ENCODE results near the gene PSMB3. TPM values are rescaled to one million over a fixed set of nuclear protein-coding genes. Genes with fewer than 3 reads are reported as not detected.
"Not testable (repeated sequence)": the region's sequence is repeated elsewhere in the genome, so short reads cannot be mapped to it uniquely, and the experiment has no call there.

PSMB3 gene
- total RNA-seq, 2 experiments from 2014 or later: 182 to 189 TPM

DNA sequence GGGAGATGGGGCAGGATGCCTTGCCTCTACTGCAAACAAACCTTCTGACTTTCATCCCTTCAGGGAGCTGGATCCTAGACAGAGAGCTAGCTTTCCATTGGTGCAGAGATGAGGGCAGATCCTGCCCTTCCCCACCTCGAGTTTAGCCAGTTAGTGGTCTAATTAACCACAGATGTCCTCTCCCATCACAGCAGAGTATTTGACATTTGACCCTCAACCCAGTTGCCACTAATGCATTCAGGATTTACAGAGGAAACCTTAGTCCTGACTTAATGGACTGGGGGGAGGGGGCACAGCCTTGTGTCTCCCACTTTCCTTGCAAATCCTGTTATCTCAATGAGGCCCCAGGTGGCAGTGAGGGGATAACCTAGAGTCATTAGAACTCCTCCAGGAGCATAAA lies 36.6 kb downstream of the PSMB3 start:
- H3K36me3 Mint-ChIP-seq: peaks cover 10% of the 10 kb centered on the region
- no peaks in the 10 kb centered on the region for H3K27me3 Mint-ChIP-seq
- no peak overlapping the region for H3K27ac Mint-ChIP-seq
- no peak for ATAC-seq (ENCODE audit: low read depth)
- peaks cover 3% of the 10 kb centered on the region for H3K4me1 Mint-ChIP-seq
- DNase-seq: no peak
- POLR2A ChIA-PET: no interaction called here
- no peak overlapping the region for H3K4me3 Mint-ChIP-seq
- H3K9me3 Mint-ChIP-seq: no peaks in the 10 kb centered on the region

DNA sequence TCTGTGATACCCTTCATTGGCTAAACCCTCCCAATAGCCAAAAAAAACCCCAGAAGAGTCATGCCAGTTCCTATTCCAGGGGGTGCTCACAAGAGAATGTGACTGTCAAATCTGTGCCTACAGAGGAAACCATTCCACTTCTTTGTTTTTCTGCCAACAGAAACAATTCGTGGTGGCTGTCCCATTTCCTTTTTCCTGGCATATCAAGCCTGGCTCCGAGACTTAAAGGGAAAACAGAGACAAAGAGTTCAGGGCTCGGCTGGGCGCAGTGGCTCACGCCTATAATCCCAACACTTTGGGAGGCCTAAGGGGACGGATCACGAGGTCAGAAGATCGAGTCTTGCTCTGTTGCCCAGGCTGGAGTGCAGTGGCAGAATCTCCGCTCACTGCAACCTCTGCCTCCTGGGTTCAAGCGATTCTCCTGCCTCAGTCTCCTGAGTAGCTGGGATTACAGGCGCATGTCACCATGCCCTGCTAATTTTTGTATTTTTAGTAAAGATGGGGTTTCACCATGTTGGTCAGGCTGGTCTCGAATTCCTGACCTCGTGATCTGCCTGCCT lies 37.7 kb downstream of the PSMB3 start:
- H3K9me3 Mint-ChIP-seq; H3K4me3 Mint-ChIP-seq; H3K4me1 Mint-ChIP-seq; POLR2A ChIA-PET; H3K36me3 Mint-ChIP-seq; H3K27me3 Mint-ChIP-seq; ATAC-seq (ENCODE audit: low read depth); H3K27ac Mint-ChIP-seq; DNase-seq: not testable (repeated sequence)

DNA sequence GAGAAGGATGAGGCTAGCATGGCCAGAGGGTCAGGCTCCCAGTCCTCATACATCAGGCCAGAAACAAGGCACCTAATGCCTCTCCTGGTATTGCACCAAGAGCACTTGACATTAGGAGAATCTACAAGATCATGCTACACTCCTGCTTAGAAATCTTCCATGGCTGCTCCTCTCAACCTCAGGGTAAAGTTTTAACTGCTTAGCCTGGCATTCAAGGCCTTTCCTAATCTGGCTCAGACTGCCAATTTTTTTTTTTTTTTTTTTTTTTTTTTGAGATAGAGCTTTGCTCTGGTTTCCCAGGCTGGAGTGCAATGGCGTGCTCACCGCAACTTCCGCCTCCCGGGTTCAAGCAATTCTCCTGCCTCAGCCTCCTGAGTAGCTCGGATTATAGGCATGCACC lies 38.6 kb downstream of the PSMB3 start:
- Mint-ChIP-seq H3K4me3 (no peak overlapping the region), H3K27me3 (no peaks in the 10 kb centered on the region), H3K9me3 (no peaks in the 10 kb centered on the region), H3K36me3 (peaks cover 7% of the 10 kb centered on the region), H3K4me1 (peaks cover 4% of the 10 kb centered on the region), H3K27ac (no peak overlapping the region)
- POLR2A ChIA-PET: interaction anchor here (0.6 kb wide), 1 partner anchor 388 kb away, joined by 3 read pairs; no protein-coding TSS in a partner anchor
- DNase-seq: no peak
- no peak for ATAC-seq (ENCODE audit: low read depth)

DNA sequence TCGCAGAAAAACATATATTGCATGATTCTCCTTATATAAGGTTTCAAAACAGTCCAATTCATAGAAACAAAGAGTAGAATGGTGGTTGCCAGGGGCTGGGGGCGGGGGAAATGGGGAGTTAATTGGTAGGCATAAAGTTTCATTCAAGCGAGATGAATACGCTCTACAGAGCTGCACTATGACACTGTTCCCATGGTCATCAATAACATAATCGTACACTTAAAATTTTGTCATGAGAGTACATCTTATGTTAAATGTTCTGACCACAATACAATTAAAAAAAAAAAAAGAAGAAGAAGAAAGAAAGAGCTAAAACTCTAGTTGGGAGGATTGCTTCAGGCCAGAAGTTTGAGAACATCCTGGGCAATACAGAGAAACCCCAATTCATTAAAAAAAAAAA lies 41.7 kb downstream of the PSMB3 start:
- no peaks in the 10 kb centered on the region for H3K9me3 Mint-ChIP-seq
- POLR2A ChIA-PET: interaction anchor here (0.7 kb wide), 1 partner anchor 173 kb away, joined by 14 read pairs; the partner anchor contains the start of gene FBXO47
- H3K36me3 Mint-ChIP-seq: peaks cover 15% of the 10 kb centered on the region
- H3K4me1 Mint-ChIP-seq: peaks cover 30% of the 10 kb centered on the region
- DNase-seq (no peak), ATAC-seq (ENCODE audit: low read depth) (no peak)
- H3K27me3 Mint-ChIP-seq: no peaks in the 10 kb centered on the region
- no peak overlapping the region for H3K27ac Mint-ChIP-seq
- no peak overlapping the region for H3K4me3 Mint-ChIP-seq

DNA sequence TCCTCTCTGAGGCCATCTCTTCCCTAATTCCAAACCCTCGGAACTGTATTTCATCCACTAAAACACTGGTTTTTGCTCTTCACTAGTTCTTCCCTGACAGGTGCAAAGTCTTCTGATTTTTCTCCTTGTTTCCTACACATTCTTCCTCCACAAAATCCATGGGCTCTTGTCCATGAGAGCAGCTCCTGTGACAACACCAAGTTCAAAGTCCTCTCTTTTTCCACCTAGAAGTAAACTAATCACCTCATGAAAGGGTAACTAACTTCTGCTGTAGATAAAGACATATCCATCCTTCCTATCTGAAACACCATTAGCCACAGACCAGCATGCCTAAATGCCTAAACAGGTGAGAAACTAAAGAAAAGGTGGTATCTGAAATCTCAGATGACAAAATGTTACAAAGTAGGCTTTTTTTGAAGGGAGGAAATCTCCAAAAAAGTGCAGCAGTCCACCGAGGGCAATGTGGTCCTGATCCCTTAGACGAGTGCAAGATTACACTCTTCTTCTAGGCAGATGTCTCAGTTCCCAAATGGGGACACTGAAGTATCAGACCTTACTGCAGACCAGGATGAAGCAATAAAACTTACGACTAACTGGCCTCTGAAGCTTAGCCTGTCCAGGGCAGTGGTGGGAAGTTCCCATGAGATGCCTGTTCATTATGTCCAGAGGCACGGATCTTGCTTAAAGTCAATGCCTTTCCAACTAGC lies 44.1 kb downstream of the PSMB3 start:
- peak overlapping the region; percentile 69 for H3K4me3 Mint-ChIP-seq
- no peak overlapping the region for H3K27ac Mint-ChIP-seq
- peaks cover 33% of the 10 kb centered on the region for H3K4me1 Mint-ChIP-seq

DNA sequence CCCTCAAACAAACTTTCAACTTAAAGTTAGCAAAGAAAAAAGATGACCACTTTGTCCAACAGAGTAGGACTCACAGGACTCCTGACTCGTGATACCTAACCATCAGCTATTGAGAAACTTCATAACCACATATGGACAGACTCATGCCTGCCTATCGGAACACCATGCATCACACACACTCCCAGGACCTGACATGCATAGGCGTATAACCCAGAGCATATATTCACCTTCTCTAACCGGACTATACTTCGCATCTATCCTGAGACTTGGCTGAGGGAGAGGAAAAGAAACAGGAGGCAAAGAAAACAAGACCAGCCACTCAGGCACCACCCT lies 44.6 kb downstream of the PSMB3 start:
- H3K4me3 Mint-ChIP-seq: peak overlapping the region; percentile 69
- peaks cover 19% of the 10 kb centered on the region for H3K36me3 Mint-ChIP-seq
- no peaks in the 10 kb centered on the region for H3K9me3 Mint-ChIP-seq
- H3K4me1 Mint-ChIP-seq: peaks cover 33% of the 10 kb centered on the region
- no peak for DNase-seq
- H3K27me3 Mint-ChIP-seq: no peaks in the 10 kb centered on the region
- H3K27ac Mint-ChIP-seq: no peak overlapping the region
- POLR2A ChIA-PET: no interaction called here
- no peak for ATAC-seq (ENCODE audit: low read depth)

More for the DNA sequence above, 44.1 kb downstream of the PSMB3 start:
- H3K9me3 Mint-ChIP-seq: no peaks in the 10 kb centered on the region
- H3K36me3 Mint-ChIP-seq: peaks cover 15% of the 10 kb centered on the region
- no peaks in the 10 kb centered on the region for H3K27me3 Mint-ChIP-seq
- POLR2A ChIA-PET: no interaction called here
- no peak for ATAC-seq (ENCODE audit: low read depth)
- DNase-seq: no peak

DNA sequence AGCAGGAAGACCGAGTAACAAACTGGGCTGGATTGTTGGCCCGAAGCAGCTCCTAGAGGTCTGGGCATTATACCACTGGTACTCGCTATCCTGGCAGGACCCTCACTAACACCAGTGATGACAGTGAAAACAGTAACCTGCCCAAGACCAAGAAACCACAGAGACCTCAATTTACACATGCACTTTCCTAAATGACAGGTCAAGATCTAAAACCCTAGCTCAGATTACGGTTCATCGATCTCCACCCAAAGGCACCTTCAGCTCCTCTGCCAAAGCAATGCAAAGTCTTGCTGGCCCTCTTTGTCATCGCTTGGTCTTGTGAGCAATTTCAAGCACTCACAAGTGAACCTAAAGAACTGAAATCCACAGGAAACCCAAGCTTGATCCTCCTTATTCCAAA lies 45.3 kb downstream of the PSMB3 start:
- POLR2A ChIA-PET: interaction anchor here (0.6 to 1.1 kb wide), 4 partner anchors 46 to 101 kb away, joined by 3 to 6 read pairs (median 4); partner anchors contain the start of genes LASP1 and PSMB3
- Mint-ChIP-seq H3K36me3 (peaks cover 22% of the 10 kb centered on the region), H3K27me3 (no peaks in the 10 kb centered on the region), H3K27ac (peak overlapping the region; percentile 93), H3K9me3 (no peaks in the 10 kb centered on the region), H3K4me1 (peaks cover 33% of the 10 kb centered on the region), H3K4me3 (peak overlapping the region; percentile 96)
- ATAC-seq (ENCODE audit: low read depth) (no peak), DNase-seq (no peak)

DNA sequence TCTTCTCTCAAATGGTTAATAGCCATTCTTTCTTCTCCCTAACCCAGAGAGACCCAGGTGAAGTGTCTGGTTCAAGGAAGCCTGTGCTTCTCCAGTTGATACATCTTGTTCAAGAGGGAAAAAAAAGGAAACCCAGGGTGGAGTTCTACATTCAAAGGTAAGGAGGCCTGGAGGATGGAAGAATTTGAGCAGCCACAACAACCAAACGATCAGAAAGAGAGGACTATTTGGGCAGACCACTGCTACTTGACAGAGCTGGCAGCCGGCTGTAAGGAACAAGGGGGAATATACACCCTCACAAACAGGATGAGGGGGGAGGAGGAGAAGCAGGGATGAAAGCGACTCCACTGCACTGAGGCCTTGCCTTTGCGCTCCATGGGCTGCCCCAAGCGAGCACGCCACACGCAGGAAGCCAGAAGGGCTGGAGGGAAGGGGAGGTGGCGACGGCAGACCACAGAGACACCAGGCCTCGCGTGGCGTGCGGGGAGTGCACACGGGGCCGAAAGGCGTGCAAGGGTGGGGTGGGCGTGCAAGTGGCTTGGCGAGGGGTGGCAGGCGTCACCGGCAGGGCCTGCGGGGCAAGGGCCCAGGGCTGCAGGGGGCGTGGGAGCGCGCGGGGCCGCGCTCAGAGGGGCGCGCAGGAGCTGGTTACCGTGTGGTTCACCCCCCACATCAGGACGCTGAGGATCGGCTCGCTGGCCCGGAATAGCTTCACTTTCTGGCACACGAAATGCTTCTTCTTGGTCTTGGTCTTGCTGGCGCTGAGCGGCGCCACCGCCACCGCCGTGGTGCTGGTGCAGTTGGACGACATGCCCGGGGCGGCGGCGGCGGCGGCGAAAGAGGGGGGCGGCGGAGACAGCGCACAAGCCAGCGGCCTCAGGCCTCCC lies 46.3 kb downstream of the PSMB3 start:
- Mint-ChIP-seq H3K4me1 (peaks cover 33% of the 10 kb centered on the region), H3K4me3 (peak overlapping the region; percentile 96), H3K27me3 (no peaks in the 10 kb centered on the region), H3K27ac (peak overlapping the region; percentile 93), H3K9me3 (no peaks in the 10 kb centered on the region), H3K36me3 (peaks cover 23% of the 10 kb centered on the region)
- peak; percentile 77 for DNase-seq
- POLR2A ChIA-PET: interaction anchor here (0.5 to 1.9 kb wide), 10 partner anchors 27 to 1223 kb away, joined by 3 to 8 read pairs (median 4); partner anchors contain the start of genes CWC25, LASP1, PSMB3 and RPL23
- peak; percentile 46 for ATAC-seq (ENCODE audit: low read depth)

DNA sequence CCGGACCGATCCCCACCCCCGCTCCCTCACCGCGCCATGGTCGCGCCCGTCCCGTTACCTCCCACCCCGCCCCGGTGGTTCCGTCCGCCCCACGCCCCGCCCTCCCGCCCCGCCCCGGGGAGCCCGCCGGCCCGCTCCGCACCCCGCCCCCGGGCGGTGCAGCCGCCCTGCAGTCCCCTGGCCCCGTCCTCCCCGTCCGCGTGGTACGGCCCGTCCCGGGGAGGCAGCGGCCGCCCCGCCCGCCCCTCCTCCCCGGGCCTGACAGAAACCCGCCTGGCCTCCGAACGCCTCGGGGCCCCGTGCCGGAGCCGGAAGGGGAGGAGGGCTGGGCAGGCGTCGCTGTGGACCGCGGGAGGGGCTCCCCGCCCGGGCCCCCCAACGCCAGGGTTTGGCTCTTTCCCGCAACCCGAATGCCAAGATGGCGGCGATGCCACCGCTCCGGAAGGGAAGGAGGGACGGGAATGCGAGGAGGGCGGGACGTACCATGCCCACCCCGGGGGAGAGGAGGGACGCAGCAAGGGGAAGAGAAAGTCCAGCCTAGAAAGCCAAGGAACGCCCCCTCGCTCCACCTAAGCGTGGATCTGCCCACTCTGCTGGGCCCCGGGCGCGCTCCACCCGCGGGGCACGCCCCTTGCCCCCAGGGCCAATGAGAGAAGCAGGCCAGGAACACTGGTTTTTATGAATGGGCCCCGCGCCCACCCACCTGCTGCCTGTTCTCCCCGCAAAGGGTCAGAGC lies 47.1 kb downstream of the PSMB3 start, which contains the start of gene PIP4K2B:
Gene PIP4K2B, minus strand, starts transcription at position 56 of the 736 bp plus-strand sequence. CDS start 132 bp downstream, outside the sequence.
- peak within 1 kb of the TSS; percentile 96 for H3K4me3 Mint-ChIP-seq
- peak within 1 kb of the TSS; percentile 93 for H3K27ac Mint-ChIP-seq
- DNase-seq: peak; percentile 89
- H3K4me1 Mint-ChIP-seq: peaks cover 31% of the 10 kb centered on the region
- no peaks in the 10 kb centered on the region for H3K27me3 Mint-ChIP-seq
- peak; percentile 81 for ATAC-seq (ENCODE audit: low read depth)
- H3K9me3 Mint-ChIP-seq: no peaks in the 10 kb centered on the region
- H3K36me3 Mint-ChIP-seq: peaks cover 28% of the 10 kb centered on the region
- POLR2A ChIA-PET: interaction anchor here (0.5 to 1.9 kb wide), 7 partner anchors 26 to 1224 kb away, joined by 3 to 8 read pairs (median 5); partner anchors contain the start of genes CWC25, LASP1, RPL19 and RPL23

DNA sequence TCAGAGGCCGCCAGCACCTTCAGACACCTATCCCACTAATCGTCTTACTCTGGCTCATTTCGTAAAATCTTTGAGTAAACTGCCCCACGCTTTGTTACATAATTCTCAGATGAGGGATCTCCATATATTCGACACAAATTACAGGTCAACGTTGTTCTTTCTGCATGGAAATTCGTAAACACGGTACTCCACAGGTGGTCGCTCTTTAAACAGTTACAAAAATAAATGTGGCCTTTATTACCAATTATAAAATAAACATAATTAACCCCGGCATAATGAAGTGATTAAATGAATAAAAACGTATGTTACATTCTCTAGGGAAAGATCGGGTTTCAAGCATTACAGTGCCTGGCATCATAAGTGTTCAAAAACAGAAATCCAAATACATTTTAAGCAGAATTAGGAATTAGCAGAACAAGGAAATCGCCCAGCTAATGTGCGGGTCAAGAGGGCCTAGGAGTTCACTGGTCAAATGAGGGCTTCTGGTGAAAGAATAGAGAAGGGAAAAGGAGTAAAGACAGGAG lies 47.8 kb downstream of the PSMB3 start:
- POLR2A ChIA-PET: interaction anchor here (0.9 to 1.9 kb wide), 2 partner anchors 69 to 400 kb away, joined by 4 to 7 read pairs; partner anchors contain the start of genes LASP1 and RPL19
- no peak for DNase-seq
- peaks cover 28% of the 10 kb centered on the region for H3K36me3 Mint-ChIP-seq
- no peak for ATAC-seq (ENCODE audit: low read depth)
- peaks cover 31% of the 10 kb centered on the region for H3K4me1 Mint-ChIP-seq
- peak overlapping the region; percentile 71 for H3K27ac Mint-ChIP-seq
- no peaks in the 10 kb centered on the region for H3K27me3 Mint-ChIP-seq
- H3K4me3 Mint-ChIP-seq: peak overlapping the region; percentile 80
- no peaks in the 10 kb centered on the region for H3K9me3 Mint-ChIP-seq

DNA sequence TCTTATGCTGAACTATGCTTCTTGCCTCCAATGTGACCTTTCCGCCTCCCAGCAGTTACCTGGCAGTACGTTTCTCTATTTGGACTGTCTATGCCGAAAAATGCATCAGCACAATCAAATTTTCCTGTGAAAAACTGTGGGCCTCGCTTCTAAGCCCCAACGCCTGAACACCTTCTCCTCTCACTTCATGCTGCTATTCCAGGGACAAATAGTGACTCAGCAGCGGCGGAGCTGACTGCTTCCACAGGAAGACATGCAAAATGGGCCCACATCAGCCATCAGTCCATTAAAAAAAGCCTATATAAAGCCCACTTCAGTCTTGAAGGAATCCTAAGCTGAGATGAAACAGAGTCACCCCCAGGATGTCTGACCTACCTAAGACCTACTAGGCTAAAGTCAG lies 57.3 kb downstream of the PSMB3 start:
- Mint-ChIP-seq H3K9me3 (no peaks in the 10 kb centered on the region), H3K4me3 (no peak overlapping the region), H3K27me3 (no peaks in the 10 kb centered on the region), H3K27ac (no peak overlapping the region), H3K36me3 (peaks cover 30% of the 10 kb centered on the region), H3K4me1 (no peaks in the 10 kb centered on the region)
- no peak for ATAC-seq (ENCODE audit: low read depth)
- POLR2A ChIA-PET: no interaction called here
- DNase-seq: no peak
